Stomach (tissue), 4 donors: ENCODE results near the gene FAM117A.
"Not testable (repeated sequence)": the region's sequence is repeated elsewhere in the genome, so short reads cannot be mapped to it uniquely, and the experiment has no call there.

ENCODE experiments used
- CTCF ChIP-seq, 7 experiments: fragments of 450-650 bp in 4 of 7; fragments of 200-600 bp in 3 of 7; sonication (generic) in 3 of 7; IDR thresholded peaks; one replicate each; pipeline ENCODE4 v1.5.1; 2016 to 2019; ENCODE audit warnings: antibody characterized with exemption in 7 of 7, control low read depth in 2 of 7, mild to moderate bottlenecking in 1 of 7
- POLR2AphosphoS5 ChIP-seq, 3 donors: sonication (generic); formaldehyde crosslinking; IDR thresholded peaks; one replicate each; pipeline ENCODE4 v1.6.1; 2016; ENCODE audit warnings: antibody characterized with exemption in 3 of 3

DNA sequence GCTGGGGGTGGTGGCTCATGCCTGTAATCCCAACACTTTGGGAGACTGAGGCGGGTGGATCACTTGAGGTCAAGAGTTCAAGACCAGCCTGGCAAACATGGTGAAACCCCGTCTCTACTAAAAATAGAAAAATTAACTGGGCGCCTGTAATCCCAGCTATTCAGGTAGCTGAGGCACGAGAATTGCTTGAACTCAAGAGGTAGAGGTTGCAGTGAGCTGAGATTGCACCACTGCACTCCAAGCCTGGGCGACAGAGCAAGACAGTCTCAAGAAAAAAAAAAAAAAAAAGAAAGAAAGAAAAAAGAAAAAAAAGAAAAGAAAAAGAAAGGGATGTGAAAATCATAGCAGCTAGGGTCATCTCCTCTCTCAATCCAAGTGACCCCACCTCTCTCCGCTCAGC, 39.4 kb downstream of the FAM117A start:
- TF ChIP-seq CTCF, POLR2AphosphoS5 (IDR thresholded peaks at IDR 0.05): not testable (repeated sequence)
